Vagina (tissue), 2 donors: ENCODE data around the gene RNU5B-1. TPM values are rescaled to one million over a fixed set of nuclear protein-coding genes. Genes with fewer than 3 reads are reported as not detected.
A peak's percentile ranks its signal among the peaks of the same experiment; 100 is the strongest.

Experiments
- DNase-seq, 2 donors: peaks; one replicate each; pipeline ENCODE4 v3.0.0-alpha.2; 2017; ENCODE audit errors: extremely low spot score in 2 of 2
- H3K27ac ChIP-seq: fragments of 200-600 bp; sonication (generic); one replicate; pipeline ENCODE4 v1.5.1; 2019
- H3K27me3 ChIP-seq: fragments of 200-600 bp; sonication (generic); one replicate; pipeline ENCODE4 v1.5.1; 2019
- H3K36me3 ChIP-seq, 2 donors: fragments of 200-600 bp; sonication (generic); one replicate each; pipeline ENCODE4 v1.5.1; 2017 to 2019
- H3K4me1 ChIP-seq: fragments of 200-600 bp; sonication (generic); one replicate; pipeline ENCODE4 v1.5.1; 2019
- H3K4me3 ChIP-seq, 2 donors: fragments of 200-600 bp; sonication (generic); 1 replicate in 1 of 2; 2 replicates in 1 of 2; pipeline ENCODE4 v1.5.1; 2016 to 2019
- H3K9me3 ChIP-seq: fragments of 200-600 bp; sonication (generic); one replicate; pipeline ENCODE4 v1.5.1; 2019
- CTCF ChIP-seq, 3 experiments: fragments of 450-650 bp in 2 of 3; fragments of 200-600 bp in 1 of 3; sonication (generic) in 1 of 3; IDR thresholded peaks; one replicate each; pipeline ENCODE4 v1.5.1; 2017 to 2019; ENCODE audit warnings: antibody characterized with exemption in 3 of 3, mild to moderate bottlenecking in 2 of 3, moderate library complexity in 2 of 3
- POLR2A ChIP-seq, 2 donors: fragments of 450-650 bp; IDR thresholded peaks; one replicate each; pipeline ENCODE4 v1.6.1; 2017; ENCODE audit warnings: antibody characterized with exemption in 2 of 2, mild to moderate bottlenecking in 2 of 2, moderate library complexity in 2 of 2
- POLR2AphosphoS5 ChIP-seq, 2 donors: sonication (generic); formaldehyde crosslinking; IDR thresholded peaks; one replicate each; pipeline ENCODE4 v1.9.0; 2017; ENCODE audit warnings: antibody characterized with exemption in 2 of 2, mild to moderate bottlenecking in 2 of 2, low read depth in 1 of 2; ENCODE audit not compliant: insufficient read depth in 1 of 2
- intact Hi-C: fragments of 100-400 bp; cut with DNase I; formaldehyde crosslinking; loops from one replicate; pipeline ENCODE4 v1.15.1; 2023
- total RNA-seq: library from RNA; depleted of rRNA; stranded (reverse); fragments of >200 nt; gene quantifications from one replicate; pipeline ENCODE4 v1.2.3, GENCODE V29; 2016

RNU5B-1 gene
- total RNA-seq, 1 donor from 2014 or later: not detected

- intact Hi-C loops: no loop called here
- TF ChIP-seq POLR2AphosphoS5 (IDR thresholded peaks at IDR 0.05; ENCODE audit: insufficient read depth in 1 of 2, low read depth in 1 of 2) (no peak), POLR2A (IDR thresholded peaks at IDR 0.05) (no peak), CTCF (IDR thresholded peaks at IDR 0.05) (no peak)
- Histone ChIP-seq H3K27me3 (no peaks in the 10 kb centered on the region), H3K36me3 (no peaks in the 10 kb centered on the region), H3K9me3 (no peaks in the 10 kb centered on the region), H3K27ac (peak overlapping the region; percentile 88), H3K4me3 (no peak overlapping the region), H3K4me1 (peaks cover 27% of the 10 kb centered on the region)
- DNase-seq: no peak
These were observed 17.0 kb upstream of the RNU5B-1 start for GRCh38 chr15:65287520-65287855.

GRCh38 chr15:65289261-65289854, 15.1 kb upstream of the RNU5B-1 start:
- H3K9me3 ChIP-seq: no peaks in the 10 kb centered on the region
- no peaks in the 10 kb centered on the region for H3K36me3 ChIP-seq
- no peak for DNase-seq
- peaks cover 18% of the 10 kb centered on the region for H3K4me1 ChIP-seq
- TF ChIP-seq POLR2A (IDR thresholded peaks at IDR 0.05): no peak
- no peak for TF ChIP-seq CTCF (IDR thresholded peaks at IDR 0.05)
- no peak for TF ChIP-seq POLR2AphosphoS5 (IDR thresholded peaks at IDR 0.05; ENCODE audit: insufficient read depth in 1 of 2, low read depth in 1 of 2)
- H3K27me3 ChIP-seq: no peaks in the 10 kb centered on the region
- H3K27ac ChIP-seq: no peak overlapping the region
- H3K4me3 ChIP-seq: no peak overlapping the region
- intact Hi-C loops: no loop called here

GRCh38 chr15:65290228-65290627, 14.2 kb upstream of the RNU5B-1 start:
- Histone ChIP-seq H3K36me3 (no peaks in the 10 kb centered on the region), H3K4me3 (no peak overlapping the region), H3K27me3 (no peaks in the 10 kb centered on the region), H3K27ac (no peak overlapping the region), H3K9me3 (no peaks in the 10 kb centered on the region), H3K4me1 (peaks cover 9% of the 10 kb centered on the region)
- intact Hi-C loops: no loop called here
- DNase-seq: no peak
- TF ChIP-seq CTCF (IDR thresholded peaks at IDR 0.05) (no peak), POLR2AphosphoS5 (IDR thresholded peaks at IDR 0.05; ENCODE audit: insufficient read depth in 1 of 2, low read depth in 1 of 2) (no peak), POLR2A (IDR thresholded peaks at IDR 0.05) (no peak)

GRCh38 chr15:65292938-65293518, 11.4 kb upstream of the RNU5B-1 start:
- TF ChIP-seq CTCF (IDR thresholded peaks at IDR 0.05) (no peak), POLR2AphosphoS5 (IDR thresholded peaks at IDR 0.05; ENCODE audit: insufficient read depth in 1 of 2, low read depth in 1 of 2) (no peak), POLR2A (IDR thresholded peaks at IDR 0.05) (no peak)
- DNase-seq: no peak
- peaks cover 21% of the 10 kb centered on the region for H3K4me1 ChIP-seq
- no peak overlapping the region for H3K4me3 ChIP-seq
- intact Hi-C loops: no loop called here
- H3K36me3 ChIP-seq: no peaks in the 10 kb centered on the region
- no peak overlapping the region for H3K27ac ChIP-seq
- no peaks in the 10 kb centered on the region for H3K9me3 ChIP-seq
- no peaks in the 10 kb centered on the region for H3K27me3 ChIP-seq

- no peak overlapping the region for H3K4me3 ChIP-seq
- no peaks in the 10 kb centered on the region for H3K36me3 ChIP-seq
- no peak overlapping the region for H3K27ac ChIP-seq
- intact Hi-C loops: no loop called here
- no peaks in the 10 kb centered on the region for H3K9me3 ChIP-seq
- no peaks in the 10 kb centered on the region for H3K27me3 ChIP-seq
- H3K4me1 ChIP-seq: peaks cover 28% of the 10 kb centered on the region
- no peak for DNase-seq
- TF ChIP-seq POLR2A (IDR thresholded peaks at IDR 0.05) (no peak), POLR2AphosphoS5 (IDR thresholded peaks at IDR 0.05; ENCODE audit: insufficient read depth in 1 of 2, low read depth in 1 of 2) (no peak), CTCF (IDR thresholded peaks at IDR 0.05) (no peak)
These were observed 5.7 kb upstream of the RNU5B-1 start for GRCh38 chr15:65298731-65299130.
